PC-9 (cell line): ENCODE measurements around the gene CCDC106. TPM values are rescaled to one million over a fixed set of nuclear protein-coding genes. Genes with fewer than 3 reads are reported as not detected.

Source experiments
- BruUV-seq: library from RNA; stranded (reverse); fragments of 400-500 nt; replicated peaks from 2 replicates; lab custom pipeline; 2021; lab: Mats Ljungman, UMichigan
- CTCF ChIA-PET: fragments of 300-600 bp; sonication (Branson Sonifier 250); formaldehyde crosslinking; loops from one replicate; lab custom pipeline; 2022; ENCODE audit warnings: antibody characterized with exemption; lab: Charles Lee
- POLR2A ChIA-PET: fragments of 300-600 bp; sonication (Branson Sonifier 250); formaldehyde crosslinking; loops from one replicate; lab custom pipeline; 2022; ENCODE audit warnings: antibody characterized with exemption; ENCODE audit not compliant: unreplicated experiment; lab: Charles Lee
- DNase-seq, 2 experiments: peaks; one replicate each; pipeline versions ENCODE4 v3.0.0 to v3.0.0-alpha.2; 2015 to 2022; ENCODE audit warnings: mixed read lengths in 1 of 2
- H2AFZ ChIP-seq: fragments of 200-600 bp; sonication (generic); 2 replicates; pipeline ENCODE4 v1.8.1; 2017; ENCODE audit warnings: antibody characterized with exemption
- H3F3A ChIP-seq: fragments of 200-600 bp; sonication (generic); 2 replicates; pipeline ENCODE4 v1.8.1; 2017; ENCODE audit warnings: antibody characterized with exemption, mild to moderate bottlenecking, low read depth; ENCODE audit not compliant: insufficient read depth
- H3K27ac ChIP-seq: fragments of 200-600 bp; sonication (generic); 2 replicates; pipeline ENCODE4 v1.6.1; 2016; ENCODE audit warnings: mixed run types
- H3K27me3 ChIP-seq: fragments of 200-600 bp; sonication (generic); 2 replicates; pipeline ENCODE4 v1.6.1; 2016; ENCODE audit warnings: low read depth, mixed run types; ENCODE audit not compliant: insufficient read depth
- H3K36me3 ChIP-seq: fragments of 200-600 bp; sonication (generic); 2 replicates; pipeline ENCODE4 v1.6.1; 2016; ENCODE audit warnings: low read depth, mixed run types
- H3K4me1 ChIP-seq: fragments of 200-600 bp; sonication (generic); replicated peaks from 2 replicates; pipeline ENCODE4 v1.6.1; 2016; ENCODE audit warnings: mixed run types; ENCODE audit not compliant: insufficient read depth
- H3K4me2 ChIP-seq: fragments of 200-600 bp; sonication (generic); 2 replicates; pipeline ENCODE4 v1.6.1; 2017; ENCODE audit warnings: mixed run types
- H3K4me3 ChIP-seq: fragments of 200-600 bp; sonication (generic); 2 replicates; pipeline ENCODE4 v1.6.1; 2016; ENCODE audit warnings: mixed run types
- H3K79me2 ChIP-seq: fragments of 200-600 bp; sonication (generic); 2 replicates; pipeline ENCODE4 v1.6.1; 2017; ENCODE audit warnings: low read depth, mixed run types
- H3K9me2 ChIP-seq: fragments of 200-600 bp; sonication (generic); 2 replicates; pipeline ENCODE4 v1.8.1; 2017; ENCODE audit warnings: mild to moderate bottlenecking; ENCODE audit not compliant: insufficient read depth
- H3K9me3 ChIP-seq: fragments of 200-600 bp; sonication (generic); 2 replicates; pipeline ENCODE4 v1.8.1; 2016; ENCODE audit warnings: low read depth; ENCODE audit not compliant: insufficient read depth
- H4K20me1 ChIP-seq: fragments of 200-600 bp; sonication (generic); 2 replicates; pipeline ENCODE4 v1.8.1; 2017; ENCODE audit not compliant: insufficient read depth
- CTCF ChIP-seq: fragments of 200-600 bp; sonication (generic); conservative IDR thresholded peaks from 2 replicates; pipeline ENCODE4 v1.6.1; 2017; ENCODE audit warnings: mixed run types, antibody characterized with exemption, mild to moderate bottlenecking, moderate library complexity
- EZH2 ChIP-seq: fragments of 200-600 bp; sonication (generic); IDR thresholded peaks from 2 replicates; pipeline ENCODE4 v1.8.0; 2017; ENCODE audit warnings: antibody characterized with exemption, low read depth
- intact Hi-C: fragments of 100-400 bp; cut with micrococcal nuclease; formaldehyde crosslinking; loops from one replicate; pipeline ENCODE4 v1.10.0; 2022; ENCODE audit not compliant: unreplicated experiment
- total RNA-seq: library from RNA; stranded (reverse); gene quantifications from 2 replicates; pipeline ENCODE4 v1.2.3, GENCODE V29; 2021

The CCDC106 gene
- total RNA-seq, 1 experiment from 2014 or later, result 3.2 TPM

GRCh38 chr19:55603581-55604292 is 44.3 kb upstream of the CCDC106 start:
- ChIA-PET CTCF (interaction anchor here (0.6 kb wide), 1 partner anchor 50 kb away, joined by 4 read pairs; no protein-coding TSS in a partner anchor), POLR2A (interaction anchor here (0.7 to 1.1 kb wide), 3 partner anchors 94 to 142 kb away, joined by 4 to 8 read pairs (median 5); partner anchors contain the start of gene ISOC2)
- DNase-seq, result peak in 1 of 2 experiments; percentile 28
- Histone ChIP-seq H3K79me2 (peaks cover 43% of the 10 kb centered on the region), H3K9me3 (no peaks in the 10 kb centered on the region), H2AFZ (peak overlapping the region; percentile 71; the same call in 1 of the 2 replicates), H3F3A (peaks cover 39% of the 10 kb centered on the region), H4K20me1 (peaks cover 24% of the 10 kb centered on the region), H3K27me3 (no peaks in the 10 kb centered on the region), H3K4me2 (peak overlapping the region; percentile 93), H3K4me3 (peak overlapping the region; percentile 79; the same call in 1 of the 2 replicates), H3K4me1 (peaks cover 29% of the 10 kb centered on the region), H3K27ac (peak overlapping the region; percentile 66), H3K9me2 (no peaks in the 10 kb centered on the region), H3K36me3 (peaks cover 4% of the 10 kb centered on the region; the same call in 1 of the 2 replicates)
- intact Hi-C loops, result loop anchor here (2.0 kb wide), 1 partner anchor 127 kb away; the partner anchor contains the start of gene ZNF628
- no peak for TF ChIP-seq CTCF
- no peak for TF ChIP-seq EZH2
- BruUV-seq, result no TSS peak

GRCh38 chr19:55605207-55605636 is 42.8 kb upstream of the CCDC106 start:
- DNase-seq, result peak; percentile 93 to 100
- Histone ChIP-seq H2AFZ (peak overlapping the region; percentile 71), H3K4me1 (peaks cover 29% of the 10 kb centered on the region), H4K20me1 (peaks cover 34% of the 10 kb centered on the region), H3K9me2 (no peaks in the 10 kb centered on the region), H3K79me2 (peaks cover 51% of the 10 kb centered on the region), H3K27me3 (no peaks in the 10 kb centered on the region), H3F3A (peaks cover 46% of the 10 kb centered on the region), H3K9me3 (no peaks in the 10 kb centered on the region), H3K4me2 (peak overlapping the region; percentile 93), H3K27ac (peak overlapping the region; percentile 66), H3K4me3 (peak overlapping the region; percentile 79), H3K36me3 (peaks cover 12% of the 10 kb centered on the region; the same call in 1 of the 2 replicates)
- intact Hi-C loops, result loop anchor here (1.0 to 2.0 kb wide), 4 partner anchors 18 to 128 kb away; partner anchors contain the start of genes ZNF628 and ZNF784
- ChIA-PET POLR2A (interaction anchor here (0.5 to 1.1 kb wide), 7 partner anchors 11 to 1468 kb away, joined by 3 to 14 read pairs (median 5); partner anchors contain the start of genes CNOT3, HSPBP1, ISOC2 and ZNF628), CTCF (interaction anchor here (0.6 to 0.7 kb wide), 3 partner anchors 22 to 1125 kb away, joined by 3 to 4 read pairs (median 3); no protein-coding TSS in a partner anchor)
- no TSS peak for BruUV-seq
- TF ChIP-seq EZH2 (no peak), CTCF (no peak)
